Common myeloid progenitor, CD34-positive (primary cell): ENCODE results near the gene DGLUCY. TPM values are rescaled to one million over a fixed set of nuclear protein-coding genes. Genes with fewer than 3 reads are reported as not detected.

Source experiments
- CTCF ChIA-PET: fragments of 350-600 bp; sonication (Branson Sonifier 250); formaldehyde crosslinking; loops from one replicate; lab custom pipeline; 2021; ENCODE audit warnings: antibody characterized with exemption; lab: Charles Lee
- POLR2A ChIA-PET: fragments of 350-600 bp; sonication (Branson Sonifier 250); formaldehyde crosslinking; loops from one replicate; lab custom pipeline; 2021; ENCODE audit warnings: antibody characterized with exemption; lab: Charles Lee
- DNase-seq, 3 donors: peaks; one replicate each; pipeline versions ENCODE4 v3.0.0 to v3.0.0-alpha.2; 2013
- H3K27ac ChIP-seq, 2 experiments: 1 replicate in 1 of 2; 2 replicates in 1 of 2; pipeline ENCODE4 v1.7.0; 2013; ENCODE audit warnings: inconsistent platforms in 2 of 2, low read length in 2 of 2, mild to moderate bottlenecking in 2 of 2, low read depth in 1 of 2, moderate library complexity in 1 of 2; ENCODE audit not compliant: severe bottlenecking in 2 of 2, insufficient read depth in 1 of 2, poor library complexity in 1 of 2
- H3K27me3 ChIP-seq, 5 experiments: replicated peaks in 2 of 5; 1 replicate in 3 of 5; 2 replicates in 2 of 5; pipeline versions ENCODE4 v1.6.1 to v1.7.0; 2013; ENCODE audit warnings: low read length in 4 of 5, mild to moderate bottlenecking in 2 of 5, moderate library complexity in 2 of 5, inconsistent platforms in 1 of 5; ENCODE audit not compliant: insufficient read depth in 5 of 5, control insufficient read depth in 4 of 5
- H3K36me3 ChIP-seq, 4 experiments: 1 replicate in 2 of 4; 2 replicates in 2 of 4; pipeline versions ENCODE4 v1.6.1 to v1.7.0; 2013; ENCODE audit warnings: low read length in 3 of 4, control low read depth in 1 of 4, mild to moderate bottlenecking in 1 of 4; ENCODE audit not compliant: control insufficient read depth in 4 of 4, insufficient read depth in 4 of 4
- H3K4me1 ChIP-seq, 4 experiments: 1 replicate in 3 of 4; 2 replicates in 1 of 4; pipeline versions ENCODE4 v1.6.1 to v1.7.1; 2013; ENCODE audit warnings: low read length in 3 of 4, mild to moderate bottlenecking in 3 of 4, control low read depth in 1 of 4, inconsistent platforms in 1 of 4, moderate library complexity in 1 of 4; ENCODE audit not compliant: control insufficient read depth in 4 of 4, insufficient read depth in 4 of 4; ENCODE audit errors: control extremely low read depth in 1 of 4
- H3K4me3 ChIP-seq, 7 experiments: 1 replicate in 4 of 7; 2 replicates in 3 of 7; pipeline versions ENCODE4 v1.5.1 to v1.7.0; 2013; ENCODE audit warnings: mild to moderate bottlenecking in 7 of 7, low read length in 6 of 7, moderate library complexity in 6 of 7, inconsistent platforms in 2 of 7, low read depth in 2 of 7, control low read depth in 1 of 7; ENCODE audit not compliant: insufficient read depth in 4 of 7, control insufficient read depth in 1 of 7; ENCODE audit errors: extremely low read depth in 1 of 7
- H3K9me3 ChIP-seq, 5 experiments: 1 replicate in 4 of 5; 2 replicates in 1 of 5; pipeline versions ENCODE4 v1.6.1 to v1.7.1; 2013; ENCODE audit warnings: low read length in 4 of 5, mild to moderate bottlenecking in 2 of 5, inconsistent platforms in 1 of 5, low read depth in 1 of 5, moderate library complexity in 1 of 5; ENCODE audit not compliant: control insufficient read depth in 4 of 5, insufficient read depth in 2 of 5; ENCODE audit errors: control extremely low read depth in 1 of 5
- WGBS: methylation state at CpG from one replicate; pipeline ENCODE4 v1.1.5; 2013; ENCODE audit not compliant: insufficient coverage; 5-methylcytosine and 5-hydroxymethylcytosine counted together
- polyA plus RNA-seq: library from polyadenylated mRNA; unstranded; fragments of 120-200 nt; gene quantifications from one replicate; pipeline ENCODE4 v1.2.1, GENCODE V29; 2013

Gene DGLUCY, protein sequence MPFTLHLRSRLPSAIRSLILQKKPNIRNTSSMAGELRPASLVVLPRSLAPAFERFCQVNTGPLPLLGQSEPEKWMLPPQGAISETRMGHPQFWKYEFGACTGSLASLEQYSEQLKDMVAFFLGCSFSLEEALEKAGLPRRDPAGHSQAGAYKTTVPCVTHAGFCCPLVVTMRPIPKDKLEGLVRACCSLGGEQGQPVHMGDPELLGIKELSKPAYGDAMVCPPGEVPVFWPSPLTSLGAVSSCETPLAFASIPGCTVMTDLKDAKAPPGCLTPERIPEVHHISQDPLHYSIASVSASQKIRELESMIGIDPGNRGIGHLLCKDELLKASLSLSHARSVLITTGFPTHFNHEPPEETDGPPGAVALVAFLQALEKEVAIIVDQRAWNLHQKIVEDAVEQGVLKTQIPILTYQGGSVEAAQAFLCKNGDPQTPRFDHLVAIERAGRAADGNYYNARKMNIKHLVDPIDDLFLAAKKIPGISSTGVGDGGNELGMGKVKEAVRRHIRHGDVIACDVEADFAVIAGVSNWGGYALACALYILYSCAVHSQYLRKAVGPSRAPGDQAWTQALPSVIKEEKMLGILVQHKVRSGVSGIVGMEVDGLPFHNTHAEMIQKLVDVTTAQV
- 73.4 TPM for polyA plus RNA-seq

DNA sequence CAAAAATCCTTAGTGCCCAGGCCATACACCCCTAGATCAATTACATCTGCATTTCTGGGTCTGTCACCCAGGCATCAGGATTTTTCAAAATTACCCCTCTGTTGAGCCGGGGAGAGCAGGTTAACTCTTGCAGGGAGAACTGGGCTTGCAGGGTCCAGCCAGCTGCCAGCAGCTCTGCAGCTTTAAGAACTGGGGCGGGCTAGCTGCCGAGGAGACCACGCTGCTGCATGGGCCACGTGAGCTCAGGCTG is at the start of gene DGLUCY:
Gene DGLUCY, plus strand, starts transcription at position 245 of the 250 bp plus-strand sequence. CDS start 46,222 bp downstream, outside the sequence.
- no peaks in the 10 kb centered on the region for H3K27me3 ChIP-seq
- peaks cover 19 to 65% (median 58%) of the 10 kb centered on the region in 4 experiments for H3K4me1 ChIP-seq
- H3K4me3 ChIP-seq, result peak within 1 kb of the TSS; percentile 32 to 94 (median 83)
- no peak for DNase-seq
- CTCF ChIA-PET, result interaction anchor here (0.9 to 3.5 kb wide), 9 partner anchors 10 to 211 kb away, joined by 3 to 17 read pairs (median 7); partner anchors contain the start of gene RPS6KA5
- POLR2A ChIA-PET, result no interaction called here
- H3K36me3 ChIP-seq, result peaks cover 0 to 13% (median 3%) of the 10 kb centered on the region in 4 experiments
- 0% methylated on average over 4 of the region's 5 CpGs for WGBS
- no peaks in the 10 kb centered on the region for H3K9me3 ChIP-seq
- peak within 1 kb of the TSS; percentile 90 to 95 for H3K27ac ChIP-seq

- H3K4me1 ChIP-seq, result peaks cover 21 to 46% (median 35%) of the 10 kb centered on the region in 4 experiments
- POLR2A ChIA-PET, result no interaction called here
Measured at GRCh38 chr14:91065266-91065665, 48.6 kb upstream of the DGLUCY start.

DNA sequence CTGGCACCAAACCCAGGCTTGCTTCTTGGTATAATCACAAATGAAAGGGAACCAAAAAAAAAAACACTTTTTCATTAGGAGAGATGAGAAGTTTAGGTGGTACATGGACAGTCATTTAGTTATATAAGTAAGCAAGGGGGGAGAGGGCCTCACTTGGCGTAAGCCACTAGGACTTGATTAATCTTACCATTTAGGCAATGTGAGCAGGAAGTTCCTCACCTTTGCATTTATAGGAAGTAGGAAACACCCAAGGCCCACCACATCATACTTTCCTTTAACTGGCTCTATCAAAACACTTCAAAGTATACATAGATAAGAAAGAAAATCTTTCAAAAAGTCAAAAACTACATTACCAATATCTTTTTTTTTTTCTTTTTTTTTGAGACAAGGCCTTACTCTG is 46.7 kb upstream of the DGLUCY start:
- CTCF ChIA-PET, result no interaction called here
- no peak overlapping the region for H3K27ac ChIP-seq
- H3K4me1 ChIP-seq, result peaks cover 10 to 36% (median 23%) of the 10 kb centered on the region in 4 experiments
- peak in 1 of 3 donors; percentile 32 for DNase-seq
- no CpG with 5 or more reads among the region's 1 CpG for WGBS
- H3K27me3 ChIP-seq, result no peaks in the 10 kb centered on the region
- no peak overlapping the region for H3K4me3 ChIP-seq
- H3K9me3 ChIP-seq, result no peaks in the 10 kb centered on the region
- POLR2A ChIA-PET, result no interaction called here
- H3K36me3 ChIP-seq, result no peaks in the 10 kb centered on the region

More at GRCh38 chr14:91065266-91065665, 48.6 kb upstream of the DGLUCY start:
- Histone ChIP-seq H3K9me3 (no peaks in the 10 kb centered on the region), H3K27me3 (no peaks in the 10 kb centered on the region), H3K36me3 (no peaks in the 10 kb centered on the region), H3K4me3 (no peak overlapping the region), H3K27ac (no peak overlapping the region)
- 80% methylated on average over 1 of the region's 3 CpGs for WGBS
- CTCF ChIA-PET, result interaction anchor here (0.7 to 1.2 kb wide), 2 partner anchors 16 to 112 kb away, joined by 3 read pairs; no protein-coding TSS in a partner anchor
- no peak for DNase-seq

DNA sequence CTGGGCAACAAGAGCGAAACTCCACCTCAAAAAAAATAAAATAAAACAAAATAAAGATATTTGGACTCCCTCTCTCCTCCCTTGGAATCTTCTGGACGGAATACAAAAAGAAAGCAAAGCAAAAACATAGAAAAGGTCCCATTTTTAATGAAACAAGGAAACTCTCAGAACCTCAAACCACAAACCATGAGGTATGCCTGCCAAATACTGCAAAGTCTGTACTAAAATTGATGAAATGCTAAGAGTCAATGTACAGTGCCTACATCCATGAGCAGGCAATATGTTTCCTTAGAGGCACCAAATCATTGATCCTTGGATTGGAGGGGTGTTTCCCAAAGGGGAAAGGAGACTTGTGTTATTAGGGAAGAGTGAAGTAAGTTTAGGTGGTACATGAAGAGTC is 45.2 kb upstream of the DGLUCY start:
- H3K4me3 ChIP-seq, result peak overlapping the region in 1 of 7 experiments; percentile 50
- no peaks in the 10 kb centered on the region for H3K36me3 ChIP-seq
- POLR2A ChIA-PET, result no interaction called here
- no peaks in the 10 kb centered on the region for H3K27me3 ChIP-seq
- no CpG with 5 or more reads among the region's 2 CpGs for WGBS
- H3K9me3 ChIP-seq, result no peaks in the 10 kb centered on the region
- peak; percentile 32 to 78 (median 67) for DNase-seq
- peak overlapping the region in 1 of 2 experiments; percentile 0 for H3K27ac ChIP-seq
- peaks cover 2 to 25% (median 11%) of the 10 kb centered on the region in 4 experiments for H3K4me1 ChIP-seq
- CTCF ChIA-PET, result interaction anchor here (0.8 kb wide), 1 partner anchor 10 kb away, joined by 3 read pairs; no protein-coding TSS in a partner anchor

DNA sequence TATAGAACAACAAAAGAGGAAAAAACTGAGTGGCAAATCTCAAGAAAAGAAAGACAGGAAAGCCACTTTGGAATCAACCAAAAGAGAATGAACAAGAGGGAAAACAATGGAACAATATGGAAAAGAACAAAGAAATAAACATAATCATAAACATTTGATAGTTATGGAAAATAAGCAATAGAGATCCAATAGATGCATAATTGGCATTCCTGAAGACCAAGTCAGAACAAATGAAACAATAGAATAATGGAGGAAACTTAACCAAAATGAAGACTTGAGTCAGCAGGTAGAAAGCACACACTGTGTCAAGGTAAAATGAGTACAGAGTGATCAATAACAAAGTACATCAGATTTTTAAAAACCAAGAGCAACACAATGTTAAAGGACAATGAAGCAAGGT is 43.3 kb upstream of the DGLUCY start:
- H3K27me3 ChIP-seq, result no peaks in the 10 kb centered on the region
- H3K4me1 ChIP-seq, result peaks cover 0 to 15% (median 9%) of the 10 kb centered on the region in 4 experiments
- POLR2A ChIA-PET, result no interaction called here
- no peaks in the 10 kb centered on the region for H3K36me3 ChIP-seq
- H3K4me3 ChIP-seq, result no peak overlapping the region
- H3K9me3 ChIP-seq, result no peaks in the 10 kb centered on the region
- CTCF ChIA-PET, result no interaction called here
- no peak overlapping the region for H3K27ac ChIP-seq
- no peak for DNase-seq

DNA sequence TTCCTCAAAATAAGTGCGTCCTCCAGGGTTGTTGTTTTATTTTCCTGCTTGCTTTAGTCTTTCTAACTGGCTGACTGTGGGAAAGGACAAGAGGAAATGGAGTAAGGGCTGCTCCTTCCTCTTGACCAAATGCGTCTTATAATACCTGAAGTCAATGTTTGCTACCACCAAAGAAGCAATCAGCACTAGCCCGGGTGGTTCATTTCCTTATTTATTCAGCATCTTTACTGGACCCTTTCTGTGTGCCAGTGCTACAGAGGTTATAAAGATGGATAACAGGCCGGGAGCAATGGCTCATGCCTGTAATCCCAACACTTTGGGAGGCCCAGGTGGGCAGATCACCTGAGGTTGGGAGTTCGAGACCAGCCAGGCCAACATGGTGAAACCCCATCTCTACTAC is 38.3 kb upstream of the DGLUCY start:
- no peak overlapping the region for H3K4me3 ChIP-seq
- POLR2A ChIA-PET, result no interaction called here

More for the DNA sequence above, 38.3 kb upstream of the DGLUCY start:
- Histone ChIP-seq H3K27me3 (no peaks in the 10 kb centered on the region), H3K27ac (no peak overlapping the region), H3K36me3 (no peaks in the 10 kb centered on the region), H3K4me1 (peaks cover 0 to 10% (median 0%) of the 10 kb centered on the region in 4 experiments), H3K9me3 (no peaks in the 10 kb centered on the region)
- no peak for DNase-seq
- CTCF ChIA-PET, result interaction anchor here (1.7 kb wide), 1 partner anchor 29 kb away, joined by 5 read pairs; no protein-coding TSS in a partner anchor
- WGBS, result 100% methylated on average over 1 of the region's 5 CpGs
